ENCODE measurements around the gene UIMC1. TPM values are rescaled to one million over a fixed set of nuclear protein-coding genes. Genes with fewer than 3 reads are reported as not detected.

UIMC1 gene
- total RNA-seq, 4 donors from 2014 or later: 30.0 to 34.3 (median 32.4) TPM

GRCh38 chr5:176865964-176866363 lies 140.6 kb downstream of the UIMC1 start:
- Histone ChIP-seq H3K4me1 (no peaks in the 10 kb centered on the region), H3K36me3 (no peaks in the 10 kb centered on the region), H3K27me3 (no peaks in the 10 kb centered on the region), H3K4me3 (replicated peaks in 1 of 3) (no peak overlapping the region), H3K27ac (no peak overlapping the region), H3K9me3 (no peaks in the 10 kb centered on the region)
- TF ChIP-seq POLR2A (IDR thresholded peaks at IDR 0.05) (no peak), CTCF (IDR thresholded peaks at IDR 0.05) (no peak)
- 71 to 83% methylated on average over 5 to 6 of the region's 7 CpGs for WGBS, 2 donors
- no peak for DNase-seq
- intact Hi-C loops (cut with DNase I): no loop called here

GRCh38 chr5:176864755-176865154 lies 141.8 kb downstream of the UIMC1 start:
- no peak overlapping the region for H3K4me3 ChIP-seq (replicated peaks in 1 of 3)
- DNase-seq: no peak
- intact Hi-C loops (cut with DNase I): no loop called here
- H3K27me3 ChIP-seq: no peaks in the 10 kb centered on the region
- no peaks in the 10 kb centered on the region for H3K4me1 ChIP-seq
- 76 to 83% methylated on average over 5 to 8 of the region's 8 CpGs for WGBS, 2 donors
- H3K36me3 ChIP-seq: no peaks in the 10 kb centered on the region
- TF ChIP-seq POLR2A (IDR thresholded peaks at IDR 0.05) (no peak), CTCF (IDR thresholded peaks at IDR 0.05) (no peak)
- H3K27ac ChIP-seq: no peak overlapping the region
- H3K9me3 ChIP-seq: no peaks in the 10 kb centered on the region

DNA sequence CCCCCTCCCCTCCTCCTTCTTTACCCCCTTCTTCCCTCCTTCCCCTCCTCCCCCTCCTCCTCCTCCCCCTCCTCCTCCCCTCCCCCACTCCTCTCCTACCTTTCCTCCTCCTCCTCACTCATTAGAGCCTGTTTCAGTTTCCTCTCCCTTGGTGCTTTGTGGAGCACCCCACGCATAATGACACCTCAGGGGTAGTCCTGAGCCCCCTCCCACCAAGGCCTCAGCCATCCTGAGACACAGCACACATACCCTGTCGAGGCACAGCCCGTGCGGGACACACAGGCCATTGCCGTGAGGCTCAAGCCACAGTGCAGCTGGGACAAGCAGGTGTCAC lies 142.8 kb downstream of the UIMC1 start:
- intact Hi-C loops (cut with DNase I): no loop called here
- DNase-seq: no peak
- Histone ChIP-seq H3K36me3 (no peaks in the 10 kb centered on the region), H3K9me3 (no peaks in the 10 kb centered on the region), H3K4me3 (replicated peaks in 1 of 3) (no peak overlapping the region), H3K27me3 (no peaks in the 10 kb centered on the region), H3K4me1 (no peaks in the 10 kb centered on the region), H3K27ac (no peak overlapping the region)
- TF ChIP-seq POLR2A (IDR thresholded peaks at IDR 0.05) (no peak), CTCF (IDR thresholded peaks at IDR 0.05) (no peak)
- WGBS, 2 donors: 47 to 55% methylated on average over 5 of the region's 5 CpGs

- H3K4me3 ChIP-seq (replicated peaks in 1 of 3): no peak overlapping the region
- WGBS, 2 donors: 19% methylated on average over 15 of the region's 15 CpGs
- no peaks in the 10 kb centered on the region for H3K4me1 ChIP-seq
- H3K27me3 ChIP-seq: no peaks in the 10 kb centered on the region
- H3K27ac ChIP-seq: no peak overlapping the region
- H3K36me3 ChIP-seq: no peaks in the 10 kb centered on the region
- TF ChIP-seq CTCF (IDR thresholded peaks at IDR 0.05) (no peak), POLR2A (IDR thresholded peaks at IDR 0.05) (no peak)
- no peaks in the 10 kb centered on the region for H3K9me3 ChIP-seq
- intact Hi-C loops (cut with DNase I): no loop called here
- DNase-seq: no peak
Observed at GRCh38 chr5:176863041-176863764, 143.4 kb downstream of the UIMC1 start.

DNA sequence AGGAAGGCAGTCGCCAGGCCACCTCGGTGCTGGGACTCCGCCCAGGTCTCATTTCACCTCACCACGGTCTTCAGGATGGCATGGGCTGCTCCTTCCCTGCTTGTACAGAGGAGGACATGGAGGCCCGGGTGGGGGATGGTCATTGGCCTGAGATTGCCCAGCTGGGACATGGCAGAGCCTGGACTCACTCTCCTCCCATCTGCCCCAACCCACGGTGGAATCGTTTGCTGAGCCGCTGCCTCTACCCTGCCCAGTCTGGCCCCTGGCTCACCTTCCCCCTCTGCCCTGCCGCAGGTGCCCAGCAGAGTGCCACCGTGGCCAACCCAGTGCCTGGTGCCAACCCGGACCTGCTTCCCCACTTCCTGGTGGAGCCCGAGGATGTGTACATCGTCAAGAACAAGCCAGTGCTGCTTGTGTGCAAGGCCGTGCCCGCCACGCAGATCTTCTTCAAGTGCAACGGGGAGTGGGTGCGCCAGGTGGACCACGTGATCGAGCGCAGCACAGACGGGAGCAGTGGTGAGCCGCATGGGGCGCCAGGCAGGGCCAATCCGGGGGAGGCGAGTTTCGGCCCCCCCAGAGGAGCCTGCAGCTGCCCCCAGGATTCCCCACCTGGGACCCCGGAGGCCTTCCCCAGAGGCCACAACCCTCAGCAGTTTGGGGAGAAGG lies 144.1 kb downstream of the UIMC1 start:
- Histone ChIP-seq H3K36me3 (no peaks in the 10 kb centered on the region), H3K4me3 (replicated peaks in 1 of 3) (no peak overlapping the region), H3K9me3 (no peaks in the 10 kb centered on the region), H3K27me3 (no peaks in the 10 kb centered on the region), H3K27ac (no peak overlapping the region), H3K4me1 (no peaks in the 10 kb centered on the region)
- TF ChIP-seq POLR2A (IDR thresholded peaks at IDR 0.05) (no peak), CTCF (IDR thresholded peaks at IDR 0.05) (no peak)
- 64 to 71% methylated on average over 6 to 14 of the region's 28 CpGs for WGBS, 2 donors
- intact Hi-C loops (cut with DNase I): no loop called here
- no peak for DNase-seq

All from thyroid gland (tissue), 4 donors.